Measurements from ENCODE around the gene PAX6. TPM values are rescaled to one million over a fixed set of nuclear protein-coding genes. Genes with fewer than 3 reads are reported as not detected.

Gene PAX6
- polyA plus RNA-seq, 1 of the 3 experiments (the other 2 are of a cell fraction), result not detected

GRCh38 chr11:31805629-31806185 lies 5.4 kb downstream of the PAX6 start:
- H3K79me2 ChIP-seq (ENCODE audit: insufficient read depth), result no peaks in the 10 kb centered on the region
- 11% methylated on average over 16 of the region's 20 CpGs for WGBS (ENCODE audit: low lambda C conversion rate)
- H3K27me3 ChIP-seq (ENCODE audit: insufficient read depth), result peaks cover 100% of the 10 kb centered on the region
- H3K4me1 ChIP-seq (ENCODE audit: control insufficient read depth in 1 of 2, insufficient read depth in 2 of 2, low read depth in 1 of 2, low read length in 1 of 2), result no peaks in the 10 kb centered on the region; a peak in 2 of 4 replicates
- H2AFZ ChIP-seq (ENCODE audit: low read depth), result no peak overlapping the region
- ChIA-PET POLR2A (no interaction called here), CTCF (interaction anchor here (1.3 kb wide), 1 partner anchor 165 kb away, joined by 3 read pairs; no protein-coding TSS in a partner anchor)
- H3K9ac ChIP-seq, result no peak overlapping the region
- H3K36me3 ChIP-seq (replicated peaks in 1 of 2; ENCODE audit: control insufficient read depth in 1 of 2, insufficient read depth in 2 of 2, low read length in 1 of 2), result no peaks in the 10 kb centered on the region
- peaks cover 4% of the 10 kb centered on the region for H3F3A ChIP-seq (replicated peaks; ENCODE audit: insufficient read depth)
- no peak overlapping the region for H3K4me2 ChIP-seq
- DNase-seq, result peak; percentile 48
- H3K9me2 ChIP-seq, result no peaks in the 10 kb centered on the region
- no peak overlapping the region for H3K27ac ChIP-seq (ENCODE audit: low read depth in 2 of 2, low read length in 1 of 2)
- H4K20me1 ChIP-seq (ENCODE audit: insufficient read depth), result peaks cover 13% of the 10 kb centered on the region; the same call in 1 of the 2 replicates
- no peak overlapping the region for H3K4me3 ChIP-seq (ENCODE audit: low read depth in 2 of 2, low read length in 1 of 2)
- TF ChIP-seq FOXJ3 (CRISPR knock-in tag; IDR thresholded peaks at IDR 0.05) (no peak), GATA2 (CRISPR knock-in tag; IDR thresholded peaks at IDR 0.05) (no peak), POLR2AphosphoS5 (IDR thresholded peaks at IDR 0.05; ENCODE audit: low read depth, low read length) (no peak), RXRA (IDR thresholded peaks at IDR 0.05; ENCODE audit: borderline replicate concordance, low read depth) (no peak), ZBTB33 (IDR thresholded peaks at IDR 0.05; ENCODE audit: borderline replicate concordance, low read depth) (no peak)
- no peaks in the 10 kb centered on the region for H3K9me3 ChIP-seq

GRCh38 chr11:31805037-31805628 lies 6.0 kb downstream of the PAX6 start:
- Histone ChIP-seq H3K4me1 (ENCODE audit: control insufficient read depth in 1 of 2, insufficient read depth in 2 of 2, low read depth in 1 of 2, low read length in 1 of 2) (no peaks in the 10 kb centered on the region; a peak in 2 of 4 replicates), H3K36me3 (replicated peaks in 1 of 2; ENCODE audit: control insufficient read depth in 1 of 2, insufficient read depth in 2 of 2, low read length in 1 of 2) (no peaks in the 10 kb centered on the region), H3K27ac (ENCODE audit: low read depth in 2 of 2, low read length in 1 of 2) (no peak overlapping the region), H3K4me2 (no peak overlapping the region), H3K27me3 (ENCODE audit: insufficient read depth) (peaks cover 100% of the 10 kb centered on the region), H3K4me3 (ENCODE audit: low read depth in 2 of 2, low read length in 1 of 2) (no peak overlapping the region), H3K9ac (no peak overlapping the region), H3K9me2 (no peaks in the 10 kb centered on the region), H4K20me1 (ENCODE audit: insufficient read depth) (peaks cover 13% of the 10 kb centered on the region; the same call in 1 of the 2 replicates), H2AFZ (ENCODE audit: low read depth) (no peak overlapping the region), H3F3A (replicated peaks; ENCODE audit: insufficient read depth) (peaks cover 4% of the 10 kb centered on the region), H3K79me2 (ENCODE audit: insufficient read depth) (no peaks in the 10 kb centered on the region), H3K9me3 (no peaks in the 10 kb centered on the region)
- CTCF ChIA-PET, result interaction anchor here (0.7 to 1.3 kb wide), 2 partner anchors 14 to 15 kb away, joined by 3 to 4 read pairs; no protein-coding TSS in a partner anchor
- WGBS (ENCODE audit: low lambda C conversion rate), result 20% methylated on average over 23 of the region's 51 CpGs
- POLR2A ChIA-PET, result no interaction called here
- peak; percentile 43 for DNase-seq
- TF ChIP-seq SIN3A (IDR thresholded peaks at IDR 0.05; ENCODE audit: borderline replicate concordance, low read depth, low read length), result no peak
- no peak for TF ChIP-seq RCOR1 (IDR thresholded peaks at IDR 0.05; ENCODE audit: low read length)
- TF ChIP-seq NFIC (IDR thresholded peaks at IDR 0.05; ENCODE audit: borderline replicate concordance), result no peak
- no peak for TF ChIP-seq EP300 (IDR thresholded peaks at IDR 0.05; ENCODE audit: borderline replicate concordance in 1 of 2, low read depth in 1 of 2, low read length in 1 of 2)
- no peak for TF ChIP-seq RFX5 (IDR thresholded peaks at IDR 0.05; ENCODE audit: low read length)
- no peak for TF ChIP-seq IRF3 (IDR thresholded peaks at IDR 0.05; ENCODE audit: low read depth, low read length)
- TF ChIP-seq NRF1 (IDR thresholded peaks at IDR 0.05; ENCODE audit: low read depth, low read length), result no peak
- no peak for TF ChIP-seq GATA2 (CRISPR knock-in tag; IDR thresholded peaks at IDR 0.05)
- no peak for TF ChIP-seq TCF12 (IDR thresholded peaks at IDR 0.05)
- no peak for TF ChIP-seq FOSL2 (IDR thresholded peaks at IDR 0.05; ENCODE audit: borderline replicate concordance, low read depth)
- TF ChIP-seq PBX3 (IDR thresholded peaks at IDR 0.05), result no peak
- no peak for TF ChIP-seq ZBTB33 (IDR thresholded peaks at IDR 0.05; ENCODE audit: borderline replicate concordance, low read depth)
- no peak for TF ChIP-seq TAF1 (IDR thresholded peaks at IDR 0.05; ENCODE audit: borderline replicate concordance, low read depth, low read length)
- TF ChIP-seq RAD21 (IDR thresholded peaks at IDR 0.05; ENCODE audit: low read length), result no peak
